ENCODE measurements around the gene MEF2B. TPM values are rescaled to one million over a fixed set of nuclear protein-coding genes. Genes with fewer than 3 reads are reported as not detected.

MEF2B gene
- total and polyA plus RNA-seq, 10 of the 15 experiments (the other 5 are each of a cell fraction or from before 2014, with no cell fraction given): 0.09 to 33.0 (median 8.9) TPM

GRCh38 chr19:19134687-19135158 lies 35.3 kb downstream of the MEF2B start:
- no peak overlapping the region for H3K9ac ChIP-seq (ENCODE audit: control insufficient read depth, insufficient read depth, low read length)
- no peaks in the 10 kb centered on the region for H4K20me1 ChIP-seq (ENCODE audit: control insufficient read depth, insufficient read depth)
- no peak overlapping the region for H3K4me3 ChIP-seq
- POLR2A ChIA-PET: no interaction called here
- BruUV-seq (replicated peaks): no TSS peak
- no peaks in the 10 kb centered on the region for H3K27me3 ChIP-seq (replicated peaks in 1 of 2; ENCODE audit: control insufficient read depth in 2 of 2, insufficient read depth in 2 of 2, low read length in 1 of 2)
- no peak overlapping the region for H3K4me2 ChIP-seq (ENCODE audit: control insufficient read depth, insufficient read depth)
- 26% methylated on average over 21 of the region's 21 CpGs for WGBS (ENCODE audit: insufficient coverage, insufficient replicate concordance, low lambda C conversion rate, missing lambda C conversion rate)
- intact Hi-C loops (cut with micrococcal nuclease; ENCODE audit: unreplicated experiment) (no loop called here), in situ Hi-C loops (cut with MboI) (no loop called here)
- RAD21 ChIA-PET (ENCODE audit: unreplicated experiment): no interaction called here
- H3K36me3 ChIP-seq (ENCODE audit: control insufficient read depth in 2 of 2, insufficient read depth in 2 of 2, low read length in 1 of 2): no peaks in the 10 kb centered on the region
- SMC1A ChIA-PET (ENCODE audit: uncharacterized antibody, unreplicated experiment): interaction anchor here (1.7 kb wide), 1 partner anchor 40 kb away, joined by 4 read pairs; no protein-coding TSS in a partner anchor
- DNase-seq (ENCODE audit: low read depth, low spot score) (no peak), ATAC-seq (no peak), FAIRE-seq (no peak)
- H3K4me1 ChIP-seq (ENCODE audit: control insufficient read depth, insufficient read depth, low read length): peaks cover 6% of the 10 kb centered on the region; the same call in 1 of the 2 replicates
- H3K79me2 ChIP-seq (ENCODE audit: control insufficient read depth, insufficient read depth, low read length): peaks cover 9% of the 10 kb centered on the region
- H3K27ac ChIP-seq (ENCODE audit: control insufficient read depth, insufficient read depth): no peak overlapping the region
- H3K9me3 ChIP-seq (replicated peaks; ENCODE audit: control insufficient read depth, insufficient read depth, low read length): peaks cover 9% of the 10 kb centered on the region; the same call in 2 of the 3 replicates
- CTCF ChIA-PET: interaction anchor here (1.5 kb wide), 1 partner anchor 19 kb away, joined by 4 read pairs; no protein-coding TSS in a partner anchor
- no peak overlapping the region for H2AFZ ChIP-seq (ENCODE audit: control insufficient read depth, low read depth, low read length)
- TF ChIP-seq RAD21 (IDR thresholded peaks at IDR 0.05; ENCODE audit: insufficient read depth, low read depth, low read length): no peak
- TF ChIP-seq ZSCAN29 (IDR thresholded peaks at IDR 0.05): no peak
- TF ChIP-seq BRCA1 (IDR thresholded peaks at IDR 0.05; ENCODE audit: low read depth, low read length): no peak
- no peak for TF ChIP-seq KDM1A (IDR thresholded peaks at IDR 0.05; ENCODE audit: borderline replicate concordance)
- no peak for TF ChIP-seq BMI1 (IDR thresholded peaks at IDR 0.05; ENCODE audit: borderline replicate concordance)
- no peak for TF ChIP-seq HSF1 (IDR thresholded peaks at IDR 0.05; ENCODE audit: low read depth, low read length)
- no peak for TF ChIP-seq ZZZ3 (IDR thresholded peaks at IDR 0.05; ENCODE audit: control insufficient read depth, insufficient read length, low read depth)
- no peak for TF ChIP-seq SREBF2 (IDR thresholded peaks at IDR 0.05; ENCODE audit: low read length)
- no peak for TF ChIP-seq SIN3A (IDR thresholded peaks at IDR 0.05; ENCODE audit: low read depth, low read length)
- TF ChIP-seq TCF7 (IDR thresholded peaks at IDR 0.05; ENCODE audit: borderline replicate concordance): no peak
- no peak for TF ChIP-seq ZNF687 (IDR thresholded peaks at IDR 0.05)
- TF ChIP-seq HDAC2 (IDR thresholded peaks at IDR 0.05): no peak
- no peak for TF ChIP-seq ZBTB33 (IDR thresholded peaks at IDR 0.05)
- no peak for TF ChIP-seq DPF2 (IDR thresholded peaks at IDR 0.05)
- no peak for TF ChIP-seq SUPT20H (IDR thresholded peaks at IDR 0.05; ENCODE audit: borderline replicate concordance, control insufficient read depth, low read depth, low read length)
- TF ChIP-seq NFXL1 (IDR thresholded peaks at IDR 0.05; ENCODE audit: borderline replicate concordance): no peak
- no peak for TF ChIP-seq ZNF217 (IDR thresholded peaks at IDR 0.05)
